Panc1 (cell line): ENCODE measurements around the gene GTPBP1. TPM values are rescaled to one million over a fixed set of nuclear protein-coding genes. Genes with fewer than 3 reads are reported as not detected.

ENCODE experiments used
- ATAC-seq: fragments of 200-7000 bp; cut with Tn5 transposase; 2 replicates; pipeline ENCODE4 v1.9.1; 2020; ENCODE audit warnings: mild to moderate bottlenecking, moderate library complexity
- BruUV-seq: library from RNA; stranded (reverse); fragments of 400-500 nt; replicated peaks from 2 replicates; lab custom pipeline; 2021; lab: Mats Ljungman, UMichigan
- CTCF ChIA-PET: fragments of 300-600 bp; sonication (Branson Sonifier 250); formaldehyde crosslinking; loops from one replicate; lab custom pipeline; 2022; ENCODE audit warnings: antibody characterized with exemption; lab: Charles Lee
- POLR2A ChIA-PET: fragments of 300-600 bp; sonication (Branson Sonifier 250); formaldehyde crosslinking; loops from one replicate; lab custom pipeline; 2022; ENCODE audit warnings: antibody characterized with exemption; lab: Charles Lee
- DNase-seq: peaks from one replicate; pipeline ENCODE4 v3.0.0-alpha.2; 2010; ENCODE audit warnings: low read depth, low spot score
- H3K27ac ChIP-seq: 2 replicates; pipeline ENCODE4 v1.5.1; 2011; ENCODE audit warnings: mild to moderate bottlenecking, low read length, inconsistent platforms
- H3K27me3 ChIP-seq: fragments of 200-500 bp; sonication (Bioruptor generic); 2 replicates; pipeline ENCODE4 v1.6.0; 2014; ENCODE audit warnings: low read length, inconsistent platforms; ENCODE audit not compliant: control insufficient read depth, insufficient read depth
- H3K36me3 ChIP-seq: fragments of 200-500 bp; sonication (Bioruptor generic); 2 replicates; pipeline ENCODE4 v1.5.1; 2014; ENCODE audit warnings: inconsistent platforms, mild to moderate bottlenecking, low read length, moderate library complexity; ENCODE audit not compliant: control insufficient read depth, insufficient read depth
- H3K4me1 ChIP-seq: 2 replicates; pipeline ENCODE4 v1.5.1; 2011; ENCODE audit warnings: inconsistent platforms, mild to moderate bottlenecking, low read length, moderate library complexity; ENCODE audit not compliant: control insufficient read depth, insufficient read depth
- H3K4me3 ChIP-seq, 2 experiments: 2 replicates each; pipeline ENCODE4 v1.5.1; 2011 to 2012; ENCODE audit warnings: low read depth in 2 of 2, low read length in 2 of 2, mild to moderate bottlenecking in 2 of 2, inconsistent platforms in 1 of 2, moderate library complexity in 1 of 2
- H3K9me3 ChIP-seq: fragments of 200-500 bp; sonication (Bioruptor generic); 2 replicates; pipeline ENCODE4 v1.5.1; 2014; ENCODE audit warnings: low read depth, mild to moderate bottlenecking, inconsistent platforms, low read length, moderate library complexity; ENCODE audit not compliant: control insufficient read depth, insufficient read depth
- CTCF ChIP-seq: fragments of 450-650 bp; IDR thresholded peaks from 2 replicates; pipeline ENCODE4 v1.5.1; 2017; ENCODE audit warnings: mild to moderate bottlenecking
- POLR2AphosphoS5 ChIP-seq: IDR thresholded peaks from 2 replicates; pipeline ENCODE4 v1.6.1; 2012; ENCODE audit warnings: mild to moderate bottlenecking, low read depth, low read length, moderate library complexity
- REST ChIP-seq, 2 experiments: IDR thresholded peaks; 2 replicates each; pipeline ENCODE4 v1.6.1; 2011 to 2012; ENCODE audit warnings: low read depth in 2 of 2, control low read depth in 1 of 2, low read length in 1 of 2, mild to moderate bottlenecking in 1 of 2, moderate library complexity in 1 of 2; ENCODE audit not compliant: insufficient read depth in 1 of 2
- SIN3A ChIP-seq: IDR thresholded peaks from 2 replicates; pipeline ENCODE4 v1.6.1; 2012; ENCODE audit warnings: low read depth, mild to moderate bottlenecking, low read length, moderate library complexity, borderline replicate concordance; ENCODE audit not compliant: insufficient read depth
- TCF7L2 ChIP-seq: IDR thresholded peaks from 2 replicates; pipeline ENCODE4 v1.6.1; 2011; ENCODE audit warnings: mild to moderate bottlenecking, low read depth, low read length, inconsistent platforms
- in situ Hi-C: cut with HindIII; loops from 2 replicates; pipeline ENCODE4 v1.10.0; 2016; ENCODE audit warnings: low sequenced_read_pairs, low pct_unique_long_range_greater_than_20kb
- intact Hi-C: fragments of 100-400 bp; cut with micrococcal nuclease; formaldehyde crosslinking; loops from one replicate; pipeline ENCODE4 v1.10.0; 2022; ENCODE audit not compliant: unreplicated experiment
- total RNA-seq: library from RNA; stranded (reverse); gene quantifications from one replicate; pipeline ENCODE4 v1.2.1, GENCODE V29; 2021; ENCODE audit not compliant: unreplicated experiment

GTPBP1 gene
- total RNA-seq, 1 experiment from 2014 or later, result 25.5 TPM

- ChIA-PET CTCF (interaction anchor here (0.8 to 1.3 kb wide), 2 partner anchors 10 to 13 kb away, joined by 3 to 4 read pairs; no protein-coding TSS in a partner anchor), POLR2A (no interaction called here)
- no peaks in the 10 kb centered on the region for H3K27me3 ChIP-seq
- no peak for TF ChIP-seq POLR2AphosphoS5
- no peak for TF ChIP-seq CTCF
- TF ChIP-seq TCF7L2, result no peak
- TF ChIP-seq SIN3A, result no peak
- TF ChIP-seq REST (IDR thresholded peaks at IDR 0.05; ENCODE audit: insufficient read depth in 1 of 2, low read depth in 2 of 2, low read length in 1 of 2), result no peak
- no TSS peak for BruUV-seq
- ATAC-seq, result no peak
- no peaks in the 10 kb centered on the region; the same call in 1 of the 2 replicates for H3K4me1 ChIP-seq
- no peaks in the 10 kb centered on the region for H3K36me3 ChIP-seq
- H3K27ac ChIP-seq, result no peak overlapping the region
- in situ Hi-C loops, result no loop called here
- H3K4me3 ChIP-seq, result no peak overlapping the region
- no peaks in the 10 kb centered on the region for H3K9me3 ChIP-seq
- intact Hi-C loops, result loop anchor here (5.0 kb wide), 1 partner anchor 94 kb away; no protein-coding TSS in a partner anchor
- DNase-seq, result no peak
Measured at GRCh38 chr22:38768036-38768435, 62.3 kb downstream of the GTPBP1 start.

- intact Hi-C loops, result no loop called here
- Histone ChIP-seq H3K36me3 (no peaks in the 10 kb centered on the region), H3K4me3 (no peak overlapping the region), H3K27ac (no peak overlapping the region), H3K27me3 (no peaks in the 10 kb centered on the region), H3K4me1 (no peaks in the 10 kb centered on the region), H3K9me3 (no peaks in the 10 kb centered on the region)
- DNase-seq (no peak), ATAC-seq (no peak)
- POLR2A ChIA-PET, result no interaction called here
- BruUV-seq, result no TSS peak
- in situ Hi-C loops, result no loop called here
- CTCF ChIA-PET, result no interaction called here
- TF ChIP-seq TCF7L2, result no peak
- no peak for TF ChIP-seq CTCF
- TF ChIP-seq POLR2AphosphoS5, result no peak
- TF ChIP-seq REST (IDR thresholded peaks at IDR 0.05; ENCODE audit: insufficient read depth in 1 of 2, low read depth in 2 of 2, low read length in 1 of 2), result no peak
- no peak for TF ChIP-seq SIN3A
Measured at GRCh38 chr22:38770257-38770949, 64.7 kb downstream of the GTPBP1 start.
